ENCODE data around the gene PPP1R18. TPM values are rescaled to one million over a fixed set of nuclear protein-coding genes. Genes with fewer than 3 reads are reported as not detected.

PPP1R18 gene
- total and polyA plus RNA-seq, 9 of the 15 experiments (the other 6 are each of a cell fraction or from before 2014, with no cell fraction given): 12.0 to 99.2 (median 42.6) TPM

DNA sequence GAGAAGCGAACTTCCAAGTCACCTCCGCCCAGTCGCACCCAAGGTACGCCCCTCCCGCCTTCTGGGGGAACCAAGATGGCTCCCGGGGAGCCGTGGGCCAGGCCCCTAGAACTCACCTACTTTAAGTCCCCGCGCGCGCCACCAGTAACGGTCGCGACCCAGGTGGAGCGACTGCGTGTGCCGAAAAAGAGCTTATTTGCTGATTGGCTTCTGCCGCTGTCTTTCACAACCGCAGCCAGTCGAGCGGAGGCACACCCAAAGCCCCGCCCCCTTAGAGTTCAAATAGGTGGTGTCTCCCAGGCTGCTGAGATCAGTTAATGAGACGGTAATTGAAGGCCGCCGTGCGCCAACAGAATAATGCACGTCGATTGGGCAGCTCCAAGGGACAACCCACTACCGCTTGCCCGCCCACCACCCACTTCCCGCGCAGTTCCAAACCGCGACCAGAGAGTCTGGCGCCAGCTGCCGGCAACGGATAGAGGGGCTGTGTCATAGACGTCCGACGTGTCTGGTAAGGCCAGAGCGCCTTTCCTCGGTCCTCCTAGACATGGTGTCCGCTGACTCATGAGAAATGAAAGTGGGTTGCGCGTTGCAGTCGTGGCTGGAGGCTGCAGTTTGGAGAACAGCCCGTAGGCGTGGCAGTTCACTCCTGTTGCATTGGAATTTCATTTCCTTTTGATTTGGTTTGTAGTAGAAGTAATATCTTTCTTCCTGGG is 30.8 kb upstream of the PPP1R18 start, which contains the start of gene MDC1 (continued):
- TF ChIP-seq, protein P1, sequence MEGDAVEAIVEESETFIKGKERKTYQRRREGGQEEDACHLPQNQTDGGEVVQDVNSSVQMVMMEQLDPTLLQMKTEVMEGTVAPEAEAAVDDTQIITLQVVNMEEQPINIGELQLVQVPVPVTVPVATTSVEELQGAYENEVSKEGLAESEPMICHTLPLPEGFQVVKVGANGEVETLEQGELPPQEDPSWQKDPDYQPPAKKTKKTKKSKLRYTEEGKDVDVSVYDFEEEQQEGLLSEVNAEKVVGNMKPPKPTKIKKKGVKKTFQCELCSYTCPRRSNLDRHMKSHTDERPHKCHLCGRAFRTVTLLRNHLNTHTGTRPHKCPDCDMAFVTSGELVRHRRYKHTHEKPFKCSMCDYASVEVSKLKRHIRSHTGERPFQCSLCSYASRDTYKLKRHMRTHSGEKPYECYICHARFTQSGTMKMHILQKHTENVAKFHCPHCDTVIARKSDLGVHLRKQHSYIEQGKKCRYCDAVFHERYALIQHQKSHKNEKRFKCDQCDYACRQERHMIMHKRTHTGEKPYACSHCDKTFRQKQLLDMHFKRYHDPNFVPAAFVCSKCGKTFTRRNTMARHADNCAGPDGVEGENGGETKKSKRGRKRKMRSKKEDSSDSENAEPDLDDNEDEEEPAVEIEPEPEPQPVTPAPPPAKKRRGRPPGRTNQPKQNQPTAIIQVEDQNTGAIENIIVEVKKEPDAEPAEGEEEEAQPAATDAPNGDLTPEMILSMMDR (IDR thresholded peaks at IDR 0.05 in 2 of 3, conservative IDR thresholded peaks at IDR 0.05 in 1 of 3; ENCODE audit: insufficient read depth in 2 of 3, low read depth in 1 of 3, low read length in 3 of 3): peak in 2 of 3 experiments; percentile 38 to 52; a peak in 3 of 6 replicates
- TF ChIP-seq L3MBTL2 (IDR thresholded peaks at IDR 0.05) (peak; percentile 80), TCF7 (IDR thresholded peaks at IDR 0.05; ENCODE audit: borderline replicate concordance) (no peak; the same call in 1 of the 2 replicates), SRF (CRISPR knock-in tag; IDR thresholded peaks at IDR 0.05) (peak in 1 of 2 experiments; percentile 22; a peak in 1 of 4 replicates), ZNF263 (CRISPR knock-in tag; IDR thresholded peaks at IDR 0.05; ENCODE audit: borderline replicate concordance) (peak; percentile 62), KAT8 (IDR thresholded peaks at IDR 0.05; ENCODE audit: low read depth) (no peak), ETV5 (CRISPR knock-in tag; IDR thresholded peaks at IDR 0.05; ENCODE audit: low read depth) (peak; percentile 94), TEAD1 (CRISPR knock-in tag; IDR thresholded peaks at IDR 0.05) (peak; percentile 69 to 95; a peak in 3 of 4 replicates)
- TF ChIP-seq, protein P2, sequence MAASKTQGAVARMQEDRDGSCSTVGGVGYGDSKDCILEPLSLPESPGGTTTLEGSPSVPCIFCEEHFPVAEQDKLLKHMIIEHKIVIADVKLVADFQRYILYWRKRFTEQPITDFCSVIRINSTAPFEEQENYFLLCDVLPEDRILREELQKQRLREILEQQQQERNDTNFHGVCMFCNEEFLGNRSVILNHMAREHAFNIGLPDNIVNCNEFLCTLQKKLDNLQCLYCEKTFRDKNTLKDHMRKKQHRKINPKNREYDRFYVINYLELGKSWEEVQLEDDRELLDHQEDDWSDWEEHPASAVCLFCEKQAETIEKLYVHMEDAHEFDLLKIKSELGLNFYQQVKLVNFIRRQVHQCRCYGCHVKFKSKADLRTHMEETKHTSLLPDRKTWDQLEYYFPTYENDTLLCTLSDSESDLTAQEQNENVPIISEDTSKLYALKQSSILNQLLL (CRISPR knock-in tag; IDR thresholded peaks at IDR 0.05; ENCODE audit: borderline replicate concordance): no peak
- TF ChIP-seq, protein P3, sequence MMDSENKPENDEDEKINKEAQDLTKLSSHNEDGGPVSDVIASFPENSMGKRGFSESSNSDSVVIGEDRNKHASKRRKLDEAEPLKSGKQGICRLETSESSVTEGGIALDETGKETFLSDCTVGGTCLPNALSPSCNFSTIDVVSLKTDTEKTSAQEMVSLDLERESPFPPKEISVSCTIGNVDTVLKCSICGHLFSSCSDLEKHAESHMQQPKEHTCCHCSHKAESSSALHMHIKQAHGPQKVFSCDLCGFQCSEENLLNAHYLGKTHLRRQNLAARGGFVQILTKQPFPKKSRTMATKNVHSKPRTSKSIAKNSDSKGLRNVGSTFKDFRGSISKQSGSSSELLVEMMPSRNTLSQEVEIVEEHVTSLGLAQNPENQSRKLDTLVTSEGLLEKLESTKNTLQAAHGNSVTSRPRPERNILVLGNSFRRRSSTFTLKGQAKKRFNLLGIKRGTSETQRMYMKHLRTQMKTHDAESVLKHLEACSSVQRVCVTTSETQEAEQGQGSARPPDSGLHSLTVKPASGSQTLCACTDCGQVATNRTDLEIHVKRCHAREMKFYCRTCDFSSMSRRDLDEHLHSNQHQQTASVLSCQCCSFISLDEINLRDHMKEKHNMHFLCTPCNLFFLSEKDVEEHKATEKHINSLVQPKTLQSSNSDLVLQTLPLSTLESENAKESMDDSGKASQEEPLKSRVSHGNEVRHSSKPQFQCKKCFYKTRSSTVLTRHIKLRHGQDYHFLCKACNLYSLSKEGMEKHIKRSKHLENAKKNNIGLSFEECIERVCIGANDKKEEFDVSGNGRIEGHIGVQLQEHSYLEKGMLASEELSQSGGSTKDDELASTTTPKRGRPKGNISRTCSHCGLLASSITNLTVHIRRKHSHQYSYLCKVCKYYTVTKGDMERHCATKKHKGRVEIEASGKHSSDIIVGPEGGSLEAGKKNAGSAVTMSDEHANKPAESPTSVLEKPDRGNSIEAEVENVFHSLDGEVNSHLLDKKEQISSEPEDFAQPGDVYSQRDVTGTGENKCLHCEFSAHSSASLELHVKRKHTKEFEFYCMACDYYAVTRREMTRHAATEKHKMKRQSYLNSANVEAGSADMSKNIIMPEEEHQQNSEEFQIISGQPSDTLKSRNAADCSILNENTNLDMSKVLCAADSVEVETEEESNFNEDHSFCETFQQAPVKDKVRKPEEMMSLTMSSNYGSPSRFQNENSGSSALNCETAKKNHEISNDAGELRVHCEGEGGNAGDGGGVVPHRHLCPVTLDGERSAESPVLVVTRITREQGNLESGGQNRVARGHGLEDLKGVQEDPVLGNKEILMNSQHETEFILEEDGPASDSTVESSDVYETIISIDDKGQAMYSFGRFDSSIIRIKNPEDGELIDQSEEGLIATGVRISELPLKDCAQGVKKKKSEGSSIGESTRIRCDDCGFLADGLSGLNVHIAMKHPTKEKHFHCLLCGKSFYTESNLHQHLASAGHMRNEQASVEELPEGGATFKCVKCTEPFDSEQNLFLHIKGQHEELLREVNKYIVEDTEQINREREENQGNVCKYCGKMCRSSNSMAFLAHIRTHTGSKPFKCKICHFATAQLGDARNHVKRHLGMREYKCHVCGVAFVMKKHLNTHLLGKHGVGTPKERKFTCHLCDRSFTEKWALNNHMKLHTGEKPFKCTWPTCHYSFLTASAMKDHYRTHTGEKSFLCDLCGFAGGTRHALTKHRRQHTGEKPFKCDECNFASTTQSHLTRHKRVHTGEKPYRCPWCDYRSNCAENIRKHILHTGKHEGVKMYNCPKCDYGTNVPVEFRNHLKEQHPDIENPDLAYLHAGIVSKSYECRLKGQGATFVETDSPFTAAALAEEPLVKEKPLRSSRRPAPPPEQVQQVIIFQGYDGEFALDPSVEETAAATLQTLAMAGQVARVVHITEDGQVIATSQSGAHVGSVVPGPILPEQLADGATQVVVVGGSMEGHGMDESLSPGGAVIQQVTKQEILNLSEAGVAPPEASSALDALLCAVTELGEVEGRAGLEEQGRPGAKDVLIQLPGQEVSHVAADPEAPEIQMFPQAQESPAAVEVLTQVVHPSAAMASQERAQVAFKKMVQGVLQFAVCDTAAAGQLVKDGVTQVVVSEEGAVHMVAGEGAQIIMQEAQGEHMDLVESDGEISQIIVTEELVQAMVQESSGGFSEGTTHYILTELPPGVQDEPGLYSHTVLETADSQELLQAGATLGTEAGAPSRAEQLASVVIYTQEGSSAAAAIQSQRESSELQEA (IDR thresholded peaks at IDR 0.05; ENCODE audit: low read depth): no peak
- TF ChIP-seq, protein P4, sequence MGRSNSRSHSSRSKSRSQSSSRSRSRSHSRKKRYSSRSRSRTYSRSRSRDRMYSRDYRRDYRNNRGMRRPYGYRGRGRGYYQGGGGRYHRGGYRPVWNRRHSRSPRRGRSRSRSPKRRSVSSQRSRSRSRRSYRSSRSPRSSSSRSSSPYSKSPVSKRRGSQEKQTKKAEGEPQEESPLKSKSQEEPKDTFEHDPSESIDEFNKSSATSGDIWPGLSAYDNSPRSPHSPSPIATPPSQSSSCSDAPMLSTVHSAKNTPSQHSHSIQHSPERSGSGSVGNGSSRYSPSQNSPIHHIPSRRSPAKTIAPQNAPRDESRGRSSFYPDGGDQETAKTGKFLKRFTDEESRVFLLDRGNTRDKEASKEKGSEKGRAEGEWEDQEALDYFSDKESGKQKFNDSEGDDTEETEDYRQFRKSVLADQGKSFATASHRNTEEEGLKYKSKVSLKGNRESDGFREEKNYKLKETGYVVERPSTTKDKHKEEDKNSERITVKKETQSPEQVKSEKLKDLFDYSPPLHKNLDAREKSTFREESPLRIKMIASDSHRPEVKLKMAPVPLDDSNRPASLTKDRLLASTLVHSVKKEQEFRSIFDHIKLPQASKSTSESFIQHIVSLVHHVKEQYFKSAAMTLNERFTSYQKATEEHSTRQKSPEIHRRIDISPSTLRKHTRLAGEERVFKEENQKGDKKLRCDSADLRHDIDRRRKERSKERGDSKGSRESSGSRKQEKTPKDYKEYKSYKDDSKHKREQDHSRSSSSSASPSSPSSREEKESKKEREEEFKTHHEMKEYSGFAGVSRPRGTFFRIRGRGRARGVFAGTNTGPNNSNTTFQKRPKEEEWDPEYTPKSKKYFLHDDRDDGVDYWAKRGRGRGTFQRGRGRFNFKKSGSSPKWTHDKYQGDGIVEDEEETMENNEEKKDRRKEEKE (IDR thresholded peaks at IDR 0.05; ENCODE audit: borderline replicate concordance in 1 of 2, control insufficient read depth in 1 of 2, low read depth in 2 of 2, low read length in 1 of 2): peak in 1 of 2 experiments; percentile 93; a peak in 2 of 4 replicates
